MCF 10A (cell line): ENCODE measurements around the gene LDB1. TPM values are rescaled to one million over a fixed set of nuclear protein-coding genes. Genes with fewer than 3 reads are reported as not detected.

Experiments
- BruUV-seq: library from RNA; stranded (reverse); fragments of 400-500 nt; replicated peaks from 2 replicates; lab custom pipeline; 2021; lab: Mats Ljungman, UMichigan
- CTCF ChIA-PET: fragments of 300-600 bp; sonication (Branson Sonifier 250); formaldehyde crosslinking; extraction: SDS; loops from one replicate; lab custom pipeline; 2021; ENCODE audit warnings: antibody characterized with exemption, inconsistent platforms; lab: Yijun Ruan, JAX
- POLR2A ChIA-PET: fragments of 300-600, 350-650 bp; sonication (Branson Sonifier 250); formaldehyde crosslinking; extraction: SDS; loops from one replicate; lab custom pipeline; 2020; ENCODE audit warnings: antibody characterized with exemption, inconsistent platforms; lab: Yijun Ruan, JAX
- DNase-seq: peaks from one replicate; pipeline ENCODE4 v3.0.0-alpha.2; 2018; ENCODE audit not compliant: unreplicated experiment
- H3K27ac Mint-ChIP-seq: one replicate; pipeline ENCODE4 v1.8.0; 2022; ENCODE audit warnings: mild to moderate bottlenecking, low read depth, mixed read lengths; ENCODE audit not compliant: unreplicated experiment
- H3K27me3 Mint-ChIP-seq: one replicate; pipeline ENCODE4 v1.8.0; 2022; ENCODE audit warnings: mixed read lengths; ENCODE audit not compliant: insufficient read depth, unreplicated experiment
- H3K36me3 Mint-ChIP-seq: one replicate; pipeline ENCODE4 v1.8.0; 2022; ENCODE audit warnings: mild to moderate bottlenecking, moderate library complexity, mixed read lengths; ENCODE audit not compliant: insufficient read depth, unreplicated experiment
- H3K4me1 Mint-ChIP-seq: one replicate; pipeline ENCODE4 v1.8.0; 2022; ENCODE audit warnings: mixed read lengths; ENCODE audit not compliant: insufficient read depth, unreplicated experiment
- H3K4me3 Mint-ChIP-seq: one replicate; pipeline ENCODE4 v1.8.0; 2022; ENCODE audit warnings: mild to moderate bottlenecking, moderate library complexity, mixed read lengths; ENCODE audit not compliant: unreplicated experiment
- H3K9me3 Mint-ChIP-seq: one replicate; pipeline ENCODE4 v1.8.0; 2022; ENCODE audit warnings: mixed read lengths; ENCODE audit not compliant: unreplicated experiment
- intact Hi-C: fragments of 100-400 bp; cut with micrococcal nuclease; formaldehyde crosslinking; loops from 2 replicates; pipeline ENCODE4 v1.14.1; 2022
- total RNA-seq: library from RNA; stranded (reverse); gene quantifications from 2 replicates; pipeline ENCODE4 v1.2.3, GENCODE V29; 2022
- TF ChIP-seq, protein P1 (sequence below): fragments of 200-600 bp; IDR thresholded peaks from one replicate; pipeline ENCODE4 v1.8.0; 2022; ENCODE audit warnings: antibody characterized with exemption, mild to moderate bottlenecking; ENCODE audit not compliant: unreplicated experiment

LDB1 gene
- total RNA-seq, 1 experiment from 2014 or later = 28.9 TPM

DNA sequence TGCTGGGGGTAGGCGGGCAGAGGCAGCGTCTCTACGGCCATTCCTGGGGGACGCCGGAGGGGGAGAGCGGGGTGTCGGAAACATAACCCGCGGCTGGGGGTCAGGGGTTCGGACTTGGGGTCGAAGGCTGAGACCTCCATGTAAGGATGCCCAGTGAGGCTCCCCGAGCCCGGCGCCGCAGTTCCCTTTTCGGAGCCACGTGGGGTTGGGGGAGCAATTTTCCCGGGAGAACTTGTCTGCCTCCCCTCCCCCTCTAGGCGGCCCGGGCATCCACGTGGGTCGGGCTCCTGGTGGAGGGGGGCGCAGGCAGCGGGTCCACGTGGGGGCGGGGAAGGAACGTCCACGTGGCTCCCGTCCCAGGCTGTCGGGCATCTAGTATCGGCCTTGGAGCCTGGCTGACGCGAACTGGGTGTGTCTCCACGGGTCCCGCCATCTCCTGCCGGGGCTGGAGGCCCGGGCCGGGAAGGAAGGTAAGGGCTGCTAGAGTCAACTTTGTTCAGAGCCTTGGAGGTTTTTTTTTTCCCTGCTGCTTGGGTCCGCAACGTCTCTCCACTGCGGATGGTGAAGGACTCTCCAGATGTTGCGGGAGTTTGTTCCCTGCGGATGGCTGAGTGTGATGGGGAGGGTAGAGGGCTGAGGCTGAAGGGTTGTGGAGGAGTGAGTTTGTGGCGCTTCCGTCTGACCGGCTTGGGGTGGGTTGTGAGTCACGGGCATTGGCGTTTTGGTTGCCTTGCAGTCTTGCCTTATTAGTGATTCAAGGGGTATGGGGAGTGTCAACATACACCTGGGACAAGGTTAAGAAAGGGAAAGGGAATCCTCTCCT, 13.4 kb upstream of the LDB1 start:
- no peaks in the 10 kb centered on the region for H3K27me3 Mint-ChIP-seq
- TF ChIP-seq, protein P1, sequence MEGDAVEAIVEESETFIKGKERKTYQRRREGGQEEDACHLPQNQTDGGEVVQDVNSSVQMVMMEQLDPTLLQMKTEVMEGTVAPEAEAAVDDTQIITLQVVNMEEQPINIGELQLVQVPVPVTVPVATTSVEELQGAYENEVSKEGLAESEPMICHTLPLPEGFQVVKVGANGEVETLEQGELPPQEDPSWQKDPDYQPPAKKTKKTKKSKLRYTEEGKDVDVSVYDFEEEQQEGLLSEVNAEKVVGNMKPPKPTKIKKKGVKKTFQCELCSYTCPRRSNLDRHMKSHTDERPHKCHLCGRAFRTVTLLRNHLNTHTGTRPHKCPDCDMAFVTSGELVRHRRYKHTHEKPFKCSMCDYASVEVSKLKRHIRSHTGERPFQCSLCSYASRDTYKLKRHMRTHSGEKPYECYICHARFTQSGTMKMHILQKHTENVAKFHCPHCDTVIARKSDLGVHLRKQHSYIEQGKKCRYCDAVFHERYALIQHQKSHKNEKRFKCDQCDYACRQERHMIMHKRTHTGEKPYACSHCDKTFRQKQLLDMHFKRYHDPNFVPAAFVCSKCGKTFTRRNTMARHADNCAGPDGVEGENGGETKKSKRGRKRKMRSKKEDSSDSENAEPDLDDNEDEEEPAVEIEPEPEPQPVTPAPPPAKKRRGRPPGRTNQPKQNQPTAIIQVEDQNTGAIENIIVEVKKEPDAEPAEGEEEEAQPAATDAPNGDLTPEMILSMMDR = no peak
- H3K4me3 Mint-ChIP-seq = peak overlapping the region; percentile 93
- H3K4me1 Mint-ChIP-seq = peaks cover 29% of the 10 kb centered on the region
- H3K9me3 Mint-ChIP-seq = no peaks in the 10 kb centered on the region
- peak; percentile 73 for DNase-seq
- H3K36me3 Mint-ChIP-seq = peaks cover 26% of the 10 kb centered on the region
- POLR2A ChIA-PET = interaction anchor here (0.7 to 6.2 kb wide), 4 partner anchors 15 to 298 kb away, joined by 4 to 47 read pairs (median 8); partner anchors contain the start of genes CUEDC2 and NOLC1
- BruUV-seq = TSS peak; percentile 94
- intact Hi-C loops = no loop called here
- CTCF ChIA-PET = no interaction called here
- H3K27ac Mint-ChIP-seq = peak overlapping the region; percentile 96

DNA sequence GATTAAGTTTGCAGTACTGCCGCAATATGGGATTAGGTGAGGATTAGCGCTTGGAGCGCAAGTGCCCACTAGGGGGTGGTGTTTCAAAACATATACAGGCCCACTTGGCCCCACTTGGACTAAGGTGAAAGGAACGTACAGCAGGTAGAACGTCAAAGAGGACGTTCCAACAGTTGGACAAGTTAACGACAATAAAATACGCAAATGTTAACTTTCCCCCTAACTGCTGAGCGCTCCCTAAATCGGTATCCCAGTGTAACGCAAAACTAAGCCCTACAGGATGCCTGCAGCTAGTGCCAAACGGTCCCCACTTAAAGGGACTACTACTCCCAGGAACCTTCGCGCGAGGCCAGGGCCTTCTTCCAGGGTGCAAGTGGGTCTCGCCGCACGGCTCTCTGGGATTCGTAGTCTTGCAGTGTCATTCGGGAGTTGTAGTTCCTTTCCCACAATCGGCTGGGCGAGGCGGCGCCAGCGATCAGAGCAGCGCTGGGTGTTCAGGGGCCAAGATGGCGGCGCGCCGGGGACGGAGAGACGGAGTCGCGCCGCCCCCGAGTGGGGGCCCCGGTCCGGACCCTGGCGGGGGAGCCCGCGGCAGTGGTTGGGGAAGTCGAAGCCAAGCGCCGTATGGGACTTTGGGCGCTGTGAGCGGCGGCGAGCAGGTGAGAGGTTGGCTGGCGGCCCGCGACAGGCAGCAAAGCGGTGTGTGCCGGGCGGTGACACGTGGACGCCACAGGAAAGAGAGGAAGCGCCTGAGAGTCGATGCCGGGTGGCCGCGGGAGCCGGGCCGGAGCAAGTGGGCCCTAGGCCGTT, 12.6 kb upstream of the LDB1 start, which contains the start of gene PPRC1:
Gene PPRC1, plus strand, starts transcription at position 478 of the 810 bp plus-strand sequence. Its CDS starts 29 bp downstream, at position 507.
- ChIA-PET POLR2A (interaction anchor here (0.5 to 2.7 kb wide), 15 partner anchors 8 to 324 kb away, joined by 3 to 12 read pairs (median 4); no protein-coding TSS in a partner anchor), CTCF (interaction anchor here (0.6 to 1.5 kb wide), 9 partner anchors 9 to 512 kb away, joined by 3 to 6 read pairs (median 4); partner anchors contain the start of gene TRIM8)
- Mint-ChIP-seq H3K9me3 (no peaks in the 10 kb centered on the region), H3K4me3 (peak within 1 kb of the TSS; percentile 93), H3K4me1 (peaks cover 37% of the 10 kb centered on the region), H3K27me3 (no peaks in the 10 kb centered on the region), H3K36me3 (peaks cover 21% of the 10 kb centered on the region), H3K27ac (peak within 1 kb of the TSS; percentile 96)
- no TSS peak for BruUV-seq
- intact Hi-C loops = loop anchor here (1.0 kb wide), 2 partner anchors 20 to 67 kb away; partner anchors contain the start of genes HPS6 and NOLC1
- peak; percentile 99 for DNase-seq
- TF ChIP-seq, protein P1 = peak; percentile 65

DNA sequence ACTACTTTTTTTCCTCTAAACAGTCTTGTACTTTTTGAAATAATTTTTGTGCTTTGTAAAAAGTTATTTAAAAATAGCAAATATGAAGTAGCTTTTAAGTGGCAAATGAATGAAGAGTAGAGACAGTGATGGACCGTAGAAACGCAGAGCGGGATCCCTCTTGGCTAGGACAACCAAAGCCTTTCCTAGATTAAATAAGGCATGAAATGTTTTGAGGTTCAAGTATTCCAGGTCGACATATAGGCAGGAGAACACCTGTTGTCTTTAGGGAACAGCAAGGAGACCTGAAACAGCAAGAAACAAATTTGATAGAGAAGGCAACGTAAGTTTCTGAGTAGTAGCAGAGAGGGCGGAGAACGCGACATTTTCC, 12.0 kb upstream of the LDB1 start:
- H3K9me3 Mint-ChIP-seq = no peaks in the 10 kb centered on the region
- CTCF ChIA-PET = interaction anchor here (0.6 to 1.5 kb wide), 14 partner anchors 9 to 512 kb away, joined by 3 to 6 read pairs (median 4); partner anchors contain the start of genes HPS6 and TRIM8
- H3K36me3 Mint-ChIP-seq = peaks cover 21% of the 10 kb centered on the region
- POLR2A ChIA-PET = interaction anchor here (0.5 to 2.7 kb wide), 21 partner anchors 8 to 325 kb away, joined by 3 to 12 read pairs (median 4); partner anchors contain the start of gene CUEDC2
- no TSS peak for BruUV-seq
- H3K27me3 Mint-ChIP-seq = no peaks in the 10 kb centered on the region
- TF ChIP-seq, protein P1 = no peak
- no peak for DNase-seq
- peak overlapping the region; percentile 93 for H3K4me3 Mint-ChIP-seq
- intact Hi-C loops = loop anchor here (1.0 kb wide), 2 partner anchors 20 to 67 kb away; partner anchors contain the start of genes HPS6 and NOLC1
- peaks cover 36% of the 10 kb centered on the region for H3K4me1 Mint-ChIP-seq
- H3K27ac Mint-ChIP-seq = peak overlapping the region; percentile 96
